HG02571 (cell line): ENCODE data around the gene ASXL3.

ENCODE experiments used
- ATAC-seq: cut with Tn5 transposase; IDR thresholded peaks from one replicate; pipeline ENCODE4 v1.9.1; 2021; ENCODE audit warnings: mild to moderate bottlenecking, moderate library complexity; ENCODE audit not compliant: unreplicated experiment

The ASXL3 gene

DNA sequence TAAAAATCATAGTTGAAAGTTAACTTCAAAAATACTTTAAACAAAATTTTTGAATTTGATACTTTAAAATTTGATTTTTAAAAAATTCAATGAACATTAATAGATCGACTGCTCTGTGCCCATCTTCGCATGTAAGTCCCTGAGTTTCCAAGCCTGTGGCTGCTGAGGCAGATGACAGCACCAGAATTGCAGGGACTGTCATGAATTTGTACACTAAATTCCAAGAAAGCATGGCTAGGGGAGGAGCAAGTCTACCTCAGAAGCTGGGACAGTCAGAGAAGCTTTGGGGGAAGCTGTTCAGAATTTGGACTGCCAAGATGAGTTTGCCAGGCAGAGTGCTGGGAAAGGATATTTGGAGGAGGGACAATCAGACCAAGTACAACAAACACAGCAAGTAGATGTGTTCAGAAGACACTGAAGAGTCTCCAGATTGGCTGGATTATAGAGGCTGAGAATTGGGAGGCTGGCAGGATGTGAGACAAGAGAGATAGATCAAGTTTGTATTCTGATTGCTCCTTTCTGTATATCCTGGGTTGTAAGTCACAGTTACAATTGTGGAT lies 79.0 kb downstream of the ASXL3 start:
- ATAC-seq: no peak

- no peak for ATAC-seq
Measured at GRCh38 chr18:33660696-33661310, 82.8 kb downstream of the ASXL3 start.

- no peak for ATAC-seq
Measured at GRCh38 chr18:33664241-33664874, 86.3 kb downstream of the ASXL3 start.

DNA sequence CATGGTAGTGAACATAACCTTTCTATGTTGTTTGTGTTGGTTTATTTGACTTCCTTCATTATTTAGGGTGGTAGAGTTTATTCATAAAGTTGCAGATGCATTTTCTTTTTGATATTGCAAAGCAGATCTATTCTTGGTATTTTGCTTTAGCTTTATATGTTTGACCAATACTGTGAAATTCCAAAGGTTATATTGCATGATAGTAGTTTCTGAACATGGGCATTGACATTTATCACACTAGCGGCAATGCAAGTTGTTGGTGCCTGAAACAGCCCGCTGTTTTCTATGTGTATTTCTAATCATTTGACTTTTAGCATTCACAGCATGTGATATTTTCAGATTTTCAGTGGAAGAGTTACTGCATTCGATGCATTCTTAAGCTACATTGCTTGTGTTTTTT lies 87.2 kb downstream of the ASXL3 start:
- ATAC-seq: no peak

GRCh38 chr18:33665641-33666040 lies 87.6 kb downstream of the ASXL3 start:
- no peak for ATAC-seq

GRCh38 chr18:33666915-33667314 lies 88.9 kb downstream of the ASXL3 start:
- ATAC-seq: no peak

- no peak for ATAC-seq
Measured at GRCh38 chr18:33669589-33669988, 91.6 kb downstream of the ASXL3 start.

DNA sequence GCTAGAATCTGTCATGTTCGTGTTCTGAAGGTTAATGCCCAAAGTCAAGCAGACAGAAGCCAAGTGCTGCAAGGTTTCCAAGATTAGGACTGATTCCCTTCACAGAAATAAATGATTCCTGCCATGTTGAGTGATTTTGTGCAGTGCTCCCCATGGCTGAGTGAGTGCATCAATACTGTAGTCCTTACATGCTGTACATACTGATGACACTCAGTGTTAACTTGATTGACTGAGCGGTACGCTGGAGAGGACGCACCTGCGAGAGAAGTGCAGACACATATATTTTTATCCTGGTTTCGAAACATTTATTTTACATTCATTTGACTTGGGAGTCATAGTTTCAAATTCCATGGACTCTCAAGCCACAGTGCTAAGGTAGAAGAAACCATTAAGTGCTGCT lies 92.0 kb downstream of the ASXL3 start:
- no peak for ATAC-seq

DNA sequence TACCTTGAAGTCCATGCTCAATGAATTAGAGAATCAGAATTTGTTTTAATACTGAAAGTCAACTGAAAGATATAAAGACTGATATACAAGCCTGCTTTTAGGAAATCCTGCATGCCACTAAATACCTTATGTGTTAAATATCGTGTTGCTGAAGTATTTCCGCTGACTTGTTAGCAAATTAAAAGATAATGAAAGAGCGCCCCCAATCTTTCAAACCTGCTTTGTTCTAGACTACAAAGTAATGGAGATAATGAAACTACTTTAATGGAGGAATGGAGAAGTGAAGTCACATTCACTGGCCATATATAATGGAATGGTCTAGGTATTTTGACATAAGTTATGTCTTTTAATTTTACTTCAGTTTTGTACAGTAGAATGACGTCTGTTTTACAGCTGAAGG lies 95.7 kb downstream of the ASXL3 start:
- no peak for ATAC-seq

- no peak for ATAC-seq
Measured at GRCh38 chr18:33676593-33676992, 98.6 kb downstream of the ASXL3 start.

- ATAC-seq: no peak
Measured at GRCh38 chr18:33677891-33678290, 99.9 kb downstream of the ASXL3 start.

GRCh38 chr18:33682436-33682835 lies 104.4 kb downstream of the ASXL3 start:
- no peak for ATAC-seq

GRCh38 chr18:33694593-33694992 lies 116.6 kb downstream of the ASXL3 start:
- ATAC-seq: no peak

DNA sequence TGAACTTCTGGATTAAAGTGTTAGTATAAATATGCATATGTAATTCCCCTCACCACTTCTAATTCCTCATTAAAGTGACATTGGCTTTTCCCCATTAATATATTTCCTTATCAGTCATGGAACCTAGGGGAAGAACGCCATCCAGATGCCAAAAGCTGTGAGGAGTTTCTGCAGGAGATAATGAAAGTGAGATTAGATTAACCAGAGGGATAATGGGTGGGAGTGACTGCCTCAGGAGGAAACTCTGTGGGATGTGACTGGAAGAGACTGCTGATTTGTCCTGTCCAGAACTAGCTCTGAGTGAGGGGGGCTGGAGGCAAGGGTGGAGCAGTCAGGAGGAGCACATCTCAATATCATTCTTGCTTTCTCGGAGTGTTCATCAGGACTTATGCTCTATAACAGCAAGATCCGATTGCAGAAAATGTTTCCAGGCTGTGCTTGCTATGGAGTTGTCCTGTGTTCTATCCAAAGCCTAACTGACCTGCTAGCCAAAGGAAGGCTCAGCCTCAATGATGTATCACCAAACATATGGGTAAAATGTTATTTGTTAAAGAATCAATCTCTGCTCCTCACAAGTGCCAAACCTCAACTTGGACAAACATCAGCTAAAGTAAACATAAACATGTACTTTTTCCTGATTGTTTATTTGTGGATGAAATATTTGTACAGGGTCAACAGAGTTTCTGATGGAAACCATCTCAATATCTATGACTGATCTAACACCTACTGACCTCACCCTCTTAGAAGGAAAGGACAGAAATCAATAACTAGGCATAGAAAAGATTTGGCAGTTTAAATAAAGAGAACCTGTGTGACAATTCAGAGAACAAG lies 118.5 kb downstream of the ASXL3 start:
- ATAC-seq: no peak

DNA sequence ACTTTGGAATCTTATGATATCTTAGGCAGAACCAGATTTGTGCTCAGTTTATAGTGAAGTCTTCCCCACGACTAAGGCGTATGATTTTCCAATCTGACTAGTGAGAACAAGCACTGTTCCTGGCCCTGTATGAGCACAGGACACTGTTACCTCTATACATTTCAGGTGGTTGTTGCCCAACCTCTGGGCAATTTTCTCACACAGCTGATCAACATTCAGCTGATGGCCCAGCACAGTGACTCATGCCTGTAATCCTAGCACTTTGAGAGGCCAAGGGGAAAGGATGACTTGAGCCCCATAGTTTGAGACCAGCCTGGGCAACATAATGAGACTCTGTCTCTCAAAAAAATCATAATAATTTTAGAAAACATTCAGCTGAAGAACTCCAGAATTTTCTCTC lies 119.5 kb downstream of the ASXL3 start:
- ATAC-seq: no peak

GRCh38 chr18:33699372-33699771 lies 121.4 kb downstream of the ASXL3 start:
- ATAC-seq: no peak

DNA sequence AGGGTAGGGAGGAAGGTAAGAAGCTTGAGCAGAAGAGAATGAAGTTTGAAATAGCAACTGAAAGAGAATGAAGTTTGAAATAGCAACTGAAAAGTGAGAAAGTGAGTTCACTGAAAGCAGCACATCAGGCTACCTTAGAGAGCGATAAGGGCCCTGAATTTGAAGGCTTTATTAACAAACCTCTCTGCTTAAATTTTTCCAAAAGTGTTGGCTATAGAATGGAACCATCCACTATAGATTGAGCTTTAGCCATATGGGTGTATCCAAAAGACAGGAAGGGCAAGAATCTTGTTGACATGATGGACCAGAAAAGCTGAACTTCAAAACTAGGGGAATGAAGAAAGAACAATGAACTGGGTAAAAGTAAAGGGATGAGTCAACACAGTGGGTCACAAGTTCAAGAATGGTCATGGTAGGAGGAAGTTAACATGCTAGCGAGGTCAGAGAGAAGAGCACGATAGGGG lies 122.5 kb downstream of the ASXL3 start:
- ATAC-seq: peak; percentile 88

DNA sequence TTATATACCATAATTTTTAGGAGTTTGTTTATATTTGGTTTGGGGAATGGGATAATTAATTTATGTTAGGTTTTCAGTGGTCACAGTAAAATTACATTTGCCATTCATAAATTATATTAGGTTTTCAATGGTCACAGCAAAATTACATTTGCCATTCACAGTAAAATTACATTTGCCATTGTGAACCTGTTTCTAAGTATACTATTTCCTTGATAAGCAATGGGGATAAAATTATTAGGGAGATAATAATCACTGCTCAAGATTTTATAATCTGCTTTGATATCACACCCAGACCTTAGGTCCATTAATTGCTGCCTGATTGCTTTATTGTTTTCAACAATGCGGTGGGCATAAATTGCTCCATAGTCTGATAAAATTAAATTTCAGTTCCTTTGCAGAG lies 124.6 kb downstream of the ASXL3 start:
- ATAC-seq: no peak

GRCh38 chr18:33706391-33706790 lies 128.4 kb downstream of the ASXL3 start:
- no peak for ATAC-seq

- ATAC-seq: no peak
Measured at GRCh38 chr18:33708876-33709275, 130.9 kb downstream of the ASXL3 start.

DNA sequence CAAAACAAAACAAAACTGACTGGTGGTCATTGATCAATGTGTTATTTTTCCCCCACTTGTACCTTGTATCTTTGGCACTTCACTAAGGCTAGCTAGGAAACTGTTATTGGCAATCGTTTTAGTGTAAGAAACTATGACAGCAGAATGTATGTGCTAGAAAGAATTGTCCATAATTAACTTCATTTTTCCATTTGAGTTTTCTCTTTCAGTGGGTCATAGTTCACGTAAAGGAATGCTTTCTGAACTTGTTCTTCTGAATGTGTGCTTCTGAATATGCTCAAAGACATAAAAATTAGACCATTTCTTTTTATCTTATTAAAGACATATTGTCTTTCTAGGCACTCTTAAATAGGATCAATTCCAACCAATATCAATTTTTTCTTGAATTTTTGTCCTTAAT lies 132.2 kb downstream of the ASXL3 start:
- no peak for ATAC-seq

DNA sequence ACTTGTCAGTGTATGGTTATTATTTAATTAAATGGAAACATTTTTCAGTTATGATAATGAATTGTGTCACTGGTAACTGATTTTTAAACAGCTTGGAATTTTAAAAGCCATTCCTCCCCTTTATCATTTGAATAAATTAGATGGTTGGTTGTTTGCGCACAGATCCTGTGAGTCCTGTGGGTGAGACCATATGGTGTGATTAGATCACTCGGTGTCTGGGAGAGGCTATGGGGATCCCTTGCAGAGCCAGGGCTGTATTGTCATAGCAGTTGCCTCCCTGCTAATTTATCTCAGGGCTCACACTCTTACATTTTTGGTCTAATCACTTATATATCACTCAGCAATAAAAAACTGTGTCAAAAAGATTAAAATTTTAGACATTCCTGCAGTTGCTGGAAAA lies 133.5 kb downstream of the ASXL3 start:
- ATAC-seq: no peak
